ENCODE results near the gene COL15A1.

The COL15A1 gene

GRCh38 chr9:99056886-99057664 is 113.4 kb downstream of the COL15A1 start:
- DNase-seq (ENCODE audit: low read depth): peak; percentile 72

DNA sequence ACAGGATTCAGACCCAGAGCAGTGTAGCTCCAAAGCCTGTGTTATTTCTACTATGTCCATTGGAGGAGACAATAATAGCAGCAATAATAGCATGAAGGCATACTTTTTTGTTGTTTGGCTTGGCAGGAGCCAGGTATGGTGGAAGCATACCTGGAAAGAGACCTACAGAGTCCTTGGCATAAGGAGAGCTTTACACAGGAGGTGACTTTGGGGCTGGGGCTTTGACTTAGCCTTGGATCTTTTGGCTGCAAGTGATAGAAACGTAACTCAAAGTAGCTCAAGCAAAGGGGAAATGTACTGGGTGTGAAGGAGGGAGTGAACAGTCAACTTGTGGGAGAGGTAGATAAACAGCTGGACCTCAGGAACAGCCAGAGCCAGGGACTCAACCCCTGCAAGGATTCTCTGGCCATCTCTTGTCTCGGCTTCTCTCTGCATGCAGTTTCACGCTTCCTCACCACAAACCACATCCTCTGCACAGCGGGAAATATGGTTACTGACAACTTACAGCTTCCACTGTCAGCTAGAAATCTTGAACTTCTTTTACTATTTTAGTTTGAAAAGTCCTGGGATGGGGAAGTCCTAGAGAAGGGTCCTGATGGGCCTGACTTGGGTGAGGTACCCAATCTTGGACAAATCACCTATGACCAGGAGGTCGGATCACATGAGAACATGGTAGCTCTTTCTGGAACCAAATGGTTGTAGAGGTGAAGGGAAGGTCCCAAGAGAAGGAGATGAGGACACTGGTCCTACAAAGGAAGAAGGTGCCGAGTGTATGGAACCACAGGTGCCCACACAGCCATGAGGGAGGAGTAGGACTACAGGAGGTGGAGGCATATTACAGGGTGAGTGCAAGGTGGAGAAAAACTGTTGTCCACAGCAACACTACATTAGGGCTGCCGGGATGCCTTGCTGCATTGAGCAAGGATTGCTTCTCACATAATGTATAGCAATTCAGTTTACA is 114.2 kb downstream of the COL15A1 start:
- DNase-seq (ENCODE audit: low read depth): no peak

DNA sequence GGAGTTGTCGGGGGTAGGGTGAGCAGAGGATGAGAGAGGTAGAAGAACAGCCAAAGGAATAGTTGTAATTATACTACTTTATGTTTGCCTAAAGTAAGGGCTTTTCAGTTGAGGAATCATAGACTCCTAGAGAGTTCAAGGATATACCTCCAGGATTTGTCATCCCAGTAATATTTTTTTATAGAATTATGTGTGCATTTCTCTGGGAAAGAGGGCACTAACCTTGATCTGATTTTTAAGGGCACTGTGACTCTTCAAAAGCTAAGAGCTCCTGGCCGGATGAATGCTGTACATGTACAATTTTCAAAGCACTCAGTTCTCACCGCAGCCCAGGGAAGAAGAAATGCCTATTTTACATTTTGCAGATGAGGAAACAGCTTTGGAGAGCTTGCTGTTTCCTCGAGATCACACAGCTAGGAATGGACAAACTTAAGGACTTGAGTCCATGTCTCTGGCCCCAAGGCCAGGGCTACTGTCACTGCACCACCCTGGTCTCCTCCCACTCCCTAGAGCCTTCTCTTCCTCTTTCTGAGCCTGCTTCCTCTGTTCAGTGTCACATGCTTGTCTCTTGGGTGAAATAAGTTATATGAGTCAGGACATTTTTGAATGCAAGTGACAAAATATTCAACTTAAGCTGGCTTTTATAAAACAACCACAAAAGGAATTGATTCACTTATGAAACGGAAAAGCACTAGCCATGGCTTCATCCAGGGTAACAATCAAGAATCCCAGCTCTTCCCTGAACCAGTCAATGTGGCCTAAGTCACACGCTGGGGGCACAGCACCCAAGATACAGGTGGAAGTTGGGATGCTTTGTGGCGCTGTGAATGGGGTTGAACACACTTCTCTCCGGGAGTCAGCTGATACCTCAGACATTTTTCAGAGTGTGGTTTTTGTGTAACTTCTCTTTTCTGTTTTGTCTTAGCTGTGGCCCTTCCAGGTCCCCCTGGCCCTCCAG is 115.5 kb downstream of the COL15A1 start:
- DNase-seq (ENCODE audit: low read depth): no peak

- no peak for DNase-seq (ENCODE audit: low read depth)
Measured at GRCh38 chr9:99060621-99061020, 116.9 kb downstream of the COL15A1 start.

GRCh38 chr9:99062549-99062948 is 118.8 kb downstream of the COL15A1 start:
- DNase-seq (ENCODE audit: low read depth): no peak

GRCh38 chr9:99063522-99063921 is 119.8 kb downstream of the COL15A1 start:
- no peak for DNase-seq (ENCODE audit: low read depth)

DNA sequence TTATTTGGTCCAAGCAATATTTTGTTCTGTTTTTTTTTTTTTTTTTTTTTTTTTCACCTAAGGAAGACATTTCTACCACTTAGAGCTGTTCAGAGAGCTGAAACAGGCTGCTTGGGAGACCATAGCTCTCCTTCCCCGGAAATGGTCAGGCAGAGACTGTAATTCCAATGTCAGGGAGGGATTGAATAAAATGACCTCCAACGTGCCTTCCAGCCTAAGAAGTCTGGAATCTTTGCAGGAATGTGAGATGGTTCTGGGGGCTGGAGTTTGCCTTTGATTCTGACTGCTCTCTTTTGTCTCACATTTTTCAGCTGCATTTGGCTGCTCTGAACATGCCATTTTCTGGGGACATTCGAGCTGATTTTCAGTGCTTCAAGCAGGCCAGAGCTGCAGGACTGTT is 122.9 kb downstream of the COL15A1 start:
- DNase-seq (ENCODE audit: low read depth): no peak

DNA sequence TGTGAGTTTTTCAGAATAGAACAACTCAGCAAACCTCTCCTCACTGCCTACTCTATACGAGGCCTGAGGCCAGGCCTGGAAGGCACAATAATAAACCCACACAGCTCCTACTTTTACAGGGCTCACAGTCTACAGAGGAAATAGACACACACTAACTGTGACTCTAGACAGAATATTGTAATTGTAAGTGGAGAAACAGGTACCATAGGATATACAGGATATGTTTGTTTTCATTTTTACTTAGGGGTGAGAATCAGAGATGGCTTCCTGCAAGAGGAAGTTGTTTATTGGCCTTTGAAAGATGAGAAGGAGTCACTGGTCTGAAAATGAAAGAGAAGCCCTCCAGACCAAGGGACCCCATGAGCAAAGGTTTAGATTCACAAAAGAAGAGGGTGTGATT is 125.4 kb downstream of the COL15A1 start:
- DNase-seq (ENCODE audit: low read depth): no peak

DNA sequence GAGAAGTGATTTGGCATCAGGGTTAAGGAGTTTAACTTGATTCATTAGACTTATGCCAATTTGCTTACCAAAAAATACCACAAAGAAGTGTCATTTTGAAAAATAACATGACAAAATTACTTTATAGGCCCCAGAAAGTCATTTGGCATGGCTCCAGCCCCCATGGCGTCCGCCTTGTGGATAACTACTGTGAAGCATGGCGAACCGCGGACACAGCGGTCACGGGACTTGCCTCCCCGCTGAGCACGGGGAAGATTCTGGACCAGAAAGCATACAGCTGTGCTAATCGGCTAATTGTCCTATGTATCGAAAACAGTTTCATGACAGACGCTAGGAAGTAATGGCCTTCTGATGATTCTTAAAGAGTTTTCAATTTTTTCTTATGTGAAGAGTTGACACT is 125.8 kb downstream of the COL15A1 start:
- no peak for DNase-seq (ENCODE audit: low read depth)

DNA sequence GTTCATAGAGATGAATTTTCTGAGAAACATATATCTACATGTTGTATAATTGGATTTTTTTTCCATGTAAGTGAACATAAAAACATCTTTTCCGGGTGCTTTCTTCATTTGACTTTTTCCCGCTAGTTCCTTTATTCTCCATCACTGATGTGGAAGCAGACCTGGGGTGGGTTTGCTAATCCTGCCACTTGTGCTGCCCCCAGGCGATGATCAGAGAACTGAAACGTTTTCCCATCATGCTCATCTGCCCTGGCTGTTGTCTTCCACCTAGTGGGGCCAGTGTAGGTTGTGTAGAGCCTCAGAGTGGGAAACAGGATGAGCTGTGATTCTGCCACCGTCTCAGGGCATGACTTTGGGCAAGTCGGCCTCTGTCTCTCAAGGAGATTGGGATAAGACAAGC is 127.0 kb downstream of the COL15A1 start:
- DNase-seq (ENCODE audit: low read depth): no peak

DNA sequence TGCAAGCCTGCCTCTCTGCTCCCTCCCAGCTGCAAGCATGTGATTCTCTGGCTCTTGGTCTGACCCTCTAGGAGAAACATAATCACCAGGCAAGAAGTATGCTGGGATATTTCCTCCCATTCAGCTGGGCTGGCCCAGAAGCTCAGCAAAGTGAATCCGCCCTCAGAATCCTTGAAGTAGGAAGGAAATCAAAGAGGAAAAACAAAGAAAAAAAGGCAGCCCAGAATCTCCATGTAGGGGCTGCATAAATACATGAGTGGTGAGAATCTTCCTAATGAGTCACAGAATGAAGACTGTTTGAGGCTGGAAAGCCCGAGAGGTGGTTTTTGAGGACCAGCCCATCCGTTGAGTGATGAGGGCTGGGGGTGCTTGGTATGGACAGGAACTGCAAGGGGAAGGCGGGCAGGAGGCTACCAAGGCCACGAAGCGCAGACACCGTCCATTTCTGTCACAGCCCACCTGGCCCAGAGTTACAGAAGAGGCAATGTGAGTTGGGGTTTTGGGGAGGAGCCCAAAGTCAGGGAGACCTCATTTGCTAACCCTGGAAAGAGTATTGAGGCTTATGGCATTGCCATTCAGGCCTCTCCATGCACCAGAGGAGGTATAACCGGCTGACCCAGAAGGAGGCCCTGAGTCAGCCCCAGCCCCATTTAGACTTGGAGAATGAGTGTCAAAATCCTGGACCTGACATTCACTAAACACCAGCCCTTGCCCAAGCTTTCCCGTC is 127.8 kb downstream of the COL15A1 start:
- no peak for DNase-seq (ENCODE audit: low read depth)

DNA sequence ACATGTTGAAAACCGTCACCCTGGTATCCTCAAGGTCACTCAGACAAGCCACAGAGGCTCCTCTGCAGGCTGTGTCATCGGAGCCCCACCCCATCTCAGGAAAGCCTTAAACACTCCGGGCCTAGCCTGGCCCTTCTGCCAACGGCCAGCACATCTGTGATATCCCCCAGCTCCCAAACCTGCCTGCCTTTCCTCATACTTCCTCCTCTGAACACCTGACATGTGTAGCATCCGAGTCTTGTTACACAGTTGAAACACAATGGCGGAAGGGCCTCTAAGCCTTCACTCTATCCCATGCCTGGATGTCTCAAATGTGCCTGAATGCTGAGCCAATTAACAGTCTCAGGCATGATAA is 128.3 kb downstream of the COL15A1 start:
- no peak for DNase-seq (ENCODE audit: low read depth)

GRCh38 chr9:99073347-99073746 is 129.6 kb downstream of the COL15A1 start:
- DNase-seq (ENCODE audit: low read depth): no peak

- no peak for DNase-seq (ENCODE audit: low read depth)
Measured at GRCh38 chr9:99073985-99074901, 130.5 kb downstream of the COL15A1 start.

DNA sequence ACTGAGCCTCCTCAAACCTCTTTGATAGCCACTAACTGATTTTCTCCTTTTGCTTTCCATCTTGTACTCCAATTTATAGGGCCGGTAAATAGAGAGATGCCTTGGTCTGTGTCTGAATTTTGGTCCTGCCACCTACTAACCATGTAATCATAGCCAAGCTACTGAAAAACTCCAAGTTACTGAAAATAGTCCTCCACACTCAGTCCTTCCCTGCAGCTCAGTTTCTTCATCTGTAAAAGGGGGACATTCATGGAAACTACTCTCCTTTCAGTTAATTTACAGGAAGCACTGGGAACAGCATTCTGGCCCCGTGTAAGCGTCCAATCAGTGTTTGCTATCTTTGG is 131.2 kb downstream of the COL15A1 start:
- no peak for DNase-seq (ENCODE audit: low read depth)

- peak; percentile 61 for DNase-seq (ENCODE audit: low read depth)
Measured at GRCh38 chr9:99075246-99075912, 131.7 kb downstream of the COL15A1 start.

DNA sequence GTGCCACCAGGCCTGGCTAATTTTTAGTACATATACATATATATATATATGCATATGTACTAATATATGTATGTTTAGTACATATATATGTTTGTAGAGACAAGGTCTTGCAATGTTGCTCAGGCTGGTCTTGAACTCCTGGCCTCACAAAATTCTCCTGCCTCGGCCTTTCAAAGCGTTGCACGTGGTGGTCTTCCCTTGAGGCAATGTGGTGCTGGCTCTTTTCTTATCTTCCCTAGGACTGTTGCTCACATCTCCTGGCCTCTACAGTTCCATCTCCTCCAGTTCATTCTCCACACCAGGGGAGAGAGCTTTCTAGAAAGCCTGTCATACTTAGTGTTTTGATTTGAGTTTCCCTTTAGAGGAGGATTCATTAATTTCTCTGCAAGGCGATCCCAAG is 132.3 kb downstream of the COL15A1 start:
- DNase-seq (ENCODE audit: low read depth): no peak

- DNase-seq (ENCODE audit: low read depth): no peak
Measured at GRCh38 chr9:99076483-99077171, 132.9 kb downstream of the COL15A1 start.

GRCh38 chr9:99078717-99079116 is 135.0 kb downstream of the COL15A1 start:
- no peak for DNase-seq (ENCODE audit: low read depth)
